HG03342 (cell line): Measurements from ENCODE around the gene FXYD7.
"Not testable (repeated sequence)": the region's sequence is repeated elsewhere in the genome, so short reads cannot be mapped to it uniquely, and the experiment has no call there.

Experiments
- ATAC-seq: cut with Tn5 transposase; IDR thresholded peaks from one replicate; pipeline ENCODE4 v1.9.1; 2021; ENCODE audit warnings: mild to moderate bottlenecking, moderate library complexity; ENCODE audit not compliant: unreplicated experiment

The FXYD7 gene

DNA sequence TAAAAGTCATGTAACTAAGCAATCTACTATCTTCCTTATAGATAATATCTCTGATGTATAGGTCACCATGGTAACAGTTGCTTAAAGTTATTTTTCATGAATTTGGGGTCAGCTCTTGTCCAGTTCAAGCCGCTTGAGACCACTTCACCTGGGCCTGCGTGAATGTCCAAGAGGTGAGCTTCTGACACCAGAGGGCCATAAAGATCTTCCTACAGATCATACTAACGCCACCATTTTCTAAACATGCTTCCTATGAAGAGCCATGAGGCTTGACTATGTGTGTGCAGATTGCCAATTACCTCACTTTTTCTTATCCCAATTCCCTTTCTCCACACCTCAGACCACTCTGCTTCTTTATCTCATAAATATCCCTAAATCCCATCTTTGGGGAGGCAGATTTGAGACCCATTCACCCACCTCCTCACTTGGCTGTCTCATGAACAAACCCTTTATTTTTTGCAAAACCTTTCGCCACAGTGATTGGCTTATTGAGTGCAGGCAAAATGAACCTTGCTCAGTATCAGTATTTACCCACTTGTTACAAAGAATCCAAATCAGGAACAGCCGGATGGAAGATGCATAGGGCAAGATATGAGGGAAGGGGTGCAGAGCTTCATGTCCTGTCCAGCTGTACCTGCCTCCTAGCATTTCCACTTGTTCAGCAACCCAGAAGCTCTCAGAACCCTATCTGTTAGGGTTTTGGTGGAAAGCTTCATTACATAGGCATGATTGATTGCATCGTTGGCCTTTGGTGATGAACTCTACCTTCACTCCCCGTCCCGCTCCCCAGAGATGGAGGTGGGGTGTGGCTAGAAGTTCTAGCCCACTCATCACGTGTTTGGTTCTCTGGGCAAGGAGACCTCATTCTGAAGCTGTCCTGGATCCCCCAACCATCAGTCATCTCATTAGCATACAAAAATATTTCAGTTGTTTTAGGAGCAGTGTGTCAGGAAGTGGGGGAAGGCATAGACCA lies 51.2 kb downstream of the FXYD7 start:
- no peak for ATAC-seq

DNA sequence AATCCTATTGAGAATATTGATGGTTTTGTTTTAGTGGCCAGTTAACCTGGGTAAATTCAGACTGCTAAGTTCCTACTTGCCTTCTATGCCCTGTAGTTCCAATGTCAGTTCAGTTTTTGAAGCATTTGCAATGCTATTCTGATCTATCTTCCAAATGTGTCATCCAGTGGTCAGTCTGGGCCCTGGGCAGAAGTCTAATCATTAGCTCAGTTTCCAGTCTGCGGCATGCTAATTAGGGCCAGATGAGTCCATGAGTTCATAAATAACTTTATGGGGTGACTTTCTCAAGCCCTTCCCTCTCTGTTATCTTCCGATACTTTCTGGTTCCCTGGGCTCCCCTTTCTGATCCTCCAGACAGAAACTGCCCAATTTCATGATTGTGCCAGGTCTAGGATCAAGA lies 52.8 kb downstream of the FXYD7 start:
- no peak for ATAC-seq

DNA sequence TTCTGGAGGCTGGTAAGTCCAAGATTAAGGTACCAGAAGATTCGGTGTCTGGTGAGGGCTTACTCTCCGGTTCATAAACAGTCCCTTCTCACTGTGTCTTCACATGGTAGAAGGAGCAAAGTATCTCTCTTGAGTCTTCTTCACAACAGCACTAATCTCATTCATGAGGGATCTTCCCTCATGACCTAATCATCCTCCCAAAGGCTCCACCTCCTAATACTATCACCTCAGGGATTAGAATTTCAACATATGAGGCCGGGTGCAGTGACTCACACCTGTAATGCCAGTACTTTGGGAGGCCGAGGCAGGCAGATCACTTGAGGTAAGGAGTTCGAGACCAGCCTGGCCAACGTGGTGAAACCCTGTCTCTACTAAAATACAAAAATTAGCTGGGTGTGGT lies 53.8 kb downstream of the FXYD7 start:
- not testable (repeated sequence) for ATAC-seq

GRCh38 chr19:35199481-35199880 lies 56.4 kb downstream of the FXYD7 start:
- ATAC-seq: no peak

GRCh38 chr19:35202722-35203688 lies 60.0 kb downstream of the FXYD7 start:
- no peak for ATAC-seq
